ENCODE measurements around the gene SLX4IP.

The SLX4IP gene

GRCh38 chr20:10540636-10541493 is 105.8 kb downstream of the SLX4IP start:
- CTCF ChIA-PET: interaction anchor here (0.6 kb wide), 1 partner anchor 463 kb away, joined by 5 read pairs; no protein-coding TSS in a partner anchor
- POLR2A ChIA-PET (ENCODE audit: low non-redundant PET): no interaction called here
- H3K27ac ChIP-seq: no peak overlapping the region
- DNase-seq (ENCODE audit: low spot score): peak; percentile 64
- no peak for TF ChIP-seq CTCF (conservative IDR thresholded peaks at IDR 0.05; ENCODE audit: low read depth)

GRCh38 chr20:10541668-10542411 is 106.7 kb downstream of the SLX4IP start:
- no peak overlapping the region for H3K27ac ChIP-seq
- POLR2A ChIA-PET (ENCODE audit: low non-redundant PET): no interaction called here
- no peak for TF ChIP-seq CTCF (conservative IDR thresholded peaks at IDR 0.05; ENCODE audit: low read depth)
- DNase-seq (ENCODE audit: low spot score): no peak
- CTCF ChIA-PET: no interaction called here

- TF ChIP-seq CTCF (conservative IDR thresholded peaks at IDR 0.05; ENCODE audit: low read depth): no peak
- ChIA-PET POLR2A (ENCODE audit: low non-redundant PET) (no interaction called here), CTCF (no interaction called here)
- H3K27ac ChIP-seq: no peak overlapping the region
- DNase-seq (ENCODE audit: low spot score): no peak
These were observed 107.3 kb downstream of the SLX4IP start for GRCh38 chr20:10542442-10542841.

- ChIA-PET CTCF (no interaction called here), POLR2A (ENCODE audit: low non-redundant PET) (no interaction called here)
- DNase-seq (ENCODE audit: low spot score): no peak
- no peak overlapping the region for H3K27ac ChIP-seq
- TF ChIP-seq CTCF (conservative IDR thresholded peaks at IDR 0.05; ENCODE audit: low read depth): no peak
These were observed 108.4 kb downstream of the SLX4IP start for GRCh38 chr20:10543480-10543879.

GRCh38 chr20:10547276-10548114 is 112.4 kb downstream of the SLX4IP start:
- no peak for DNase-seq (ENCODE audit: low spot score)
- ChIA-PET CTCF (no interaction called here), POLR2A (ENCODE audit: low non-redundant PET) (no interaction called here)
- TF ChIP-seq CTCF (conservative IDR thresholded peaks at IDR 0.05; ENCODE audit: low read depth): no peak
- no peak overlapping the region for H3K27ac ChIP-seq

GRCh38 chr20:10549511-10549910 is 114.4 kb downstream of the SLX4IP start:
- DNase-seq (ENCODE audit: low spot score): no peak
- no peak overlapping the region for H3K27ac ChIP-seq
- TF ChIP-seq CTCF (conservative IDR thresholded peaks at IDR 0.05; ENCODE audit: low read depth): no peak
- ChIA-PET CTCF (no interaction called here), POLR2A (ENCODE audit: low non-redundant PET) (interaction anchor here (0.6 kb wide), 1 partner anchor 8 kb away, joined by 5 read pairs; no protein-coding TSS in a partner anchor)
